GM06990 (cell line): ENCODE data around the gene MIER2.

ENCODE experiments used
- DNase-seq: peaks from one replicate; pipeline ENCODE4 v3.0.0-alpha.2; 2011; ENCODE audit not compliant: insufficient read length; ENCODE audit errors: extremely low read depth
- H3K27me3 ChIP-seq: replicated peaks from 2 replicates; pipeline ENCODE4 v1.6.0; 2011; ENCODE audit warnings: low read length; ENCODE audit not compliant: control insufficient read depth, insufficient read depth
- H3K36me3 ChIP-seq: 2 replicates; pipeline ENCODE4 v1.5.1; 2011; ENCODE audit warnings: low read length; ENCODE audit not compliant: control insufficient read depth, insufficient read depth
- H3K4me3 ChIP-seq: replicated peaks from 2 replicates; pipeline ENCODE4 v1.5.1; 2011; ENCODE audit warnings: low read depth, mild to moderate bottlenecking, control low read depth, low read length
- TF ChIP-seq, protein P1 (sequence below): IDR thresholded peaks from 2 replicates; pipeline ENCODE4 v1.5.1; 2011; ENCODE audit warnings: low read length, control low read depth, mild to moderate bottlenecking, inconsistent platforms; ENCODE audit not compliant: insufficient read depth, poor library complexity, severe bottlenecking

MIER2 gene

DNA sequence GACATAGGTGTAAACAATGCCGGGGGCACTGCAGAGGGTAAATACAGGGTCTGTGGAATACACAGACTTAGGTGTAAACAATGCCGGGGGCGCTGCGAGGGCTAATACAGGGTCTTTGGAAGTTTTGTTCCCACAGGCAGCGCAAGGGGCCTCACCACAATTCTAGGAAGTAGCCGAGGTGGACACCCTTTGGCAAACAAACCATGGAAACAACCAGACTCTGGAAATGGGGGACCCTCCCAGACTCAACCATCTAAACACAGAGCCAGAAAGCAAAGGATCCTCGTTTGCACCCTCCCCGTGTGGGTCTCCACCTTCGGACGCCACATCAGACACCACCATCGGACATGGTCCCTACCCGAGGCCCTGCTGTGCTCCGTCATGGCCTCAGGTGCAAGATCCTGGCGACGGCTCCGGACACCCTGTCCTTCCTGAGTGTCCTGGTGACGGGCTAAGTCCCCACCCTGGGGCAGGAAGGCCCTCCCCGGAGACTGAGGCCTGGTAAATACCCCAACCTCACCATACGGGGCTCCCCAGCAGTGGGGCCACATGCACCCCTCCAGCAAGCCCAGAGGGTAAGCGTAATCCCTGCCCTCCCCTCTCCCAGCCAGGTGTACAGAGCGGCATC is 36.7 kb downstream of the MIER2 start:
- TF ChIP-seq, protein P1, sequence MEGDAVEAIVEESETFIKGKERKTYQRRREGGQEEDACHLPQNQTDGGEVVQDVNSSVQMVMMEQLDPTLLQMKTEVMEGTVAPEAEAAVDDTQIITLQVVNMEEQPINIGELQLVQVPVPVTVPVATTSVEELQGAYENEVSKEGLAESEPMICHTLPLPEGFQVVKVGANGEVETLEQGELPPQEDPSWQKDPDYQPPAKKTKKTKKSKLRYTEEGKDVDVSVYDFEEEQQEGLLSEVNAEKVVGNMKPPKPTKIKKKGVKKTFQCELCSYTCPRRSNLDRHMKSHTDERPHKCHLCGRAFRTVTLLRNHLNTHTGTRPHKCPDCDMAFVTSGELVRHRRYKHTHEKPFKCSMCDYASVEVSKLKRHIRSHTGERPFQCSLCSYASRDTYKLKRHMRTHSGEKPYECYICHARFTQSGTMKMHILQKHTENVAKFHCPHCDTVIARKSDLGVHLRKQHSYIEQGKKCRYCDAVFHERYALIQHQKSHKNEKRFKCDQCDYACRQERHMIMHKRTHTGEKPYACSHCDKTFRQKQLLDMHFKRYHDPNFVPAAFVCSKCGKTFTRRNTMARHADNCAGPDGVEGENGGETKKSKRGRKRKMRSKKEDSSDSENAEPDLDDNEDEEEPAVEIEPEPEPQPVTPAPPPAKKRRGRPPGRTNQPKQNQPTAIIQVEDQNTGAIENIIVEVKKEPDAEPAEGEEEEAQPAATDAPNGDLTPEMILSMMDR: no peak
- no peaks in the 10 kb centered on the region for H3K27me3 ChIP-seq
- no peak for DNase-seq
- peaks cover 2% of the 10 kb centered on the region for H3K36me3 ChIP-seq
- no peak overlapping the region for H3K4me3 ChIP-seq

DNA sequence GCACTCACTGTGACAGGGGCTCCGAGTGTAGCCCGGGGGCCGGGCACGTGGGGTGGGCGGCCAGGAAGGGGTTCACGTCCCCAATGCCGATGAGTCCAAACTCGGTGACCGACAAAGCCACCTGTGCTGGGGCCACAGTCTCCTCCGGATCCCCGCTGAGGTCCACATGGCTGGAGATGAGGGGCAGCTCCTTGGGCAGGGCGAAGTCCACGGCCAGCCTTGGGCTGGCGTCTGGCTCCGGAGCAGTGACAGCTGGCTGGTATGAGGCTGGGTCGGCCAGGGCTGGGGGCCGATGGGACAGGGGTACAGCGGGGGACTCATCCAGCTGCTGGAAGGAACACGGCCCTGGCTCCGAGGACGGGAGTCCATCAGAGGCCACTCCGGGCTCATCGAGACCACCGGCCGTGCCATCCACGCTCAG is 37.5 kb downstream of the MIER2 start:
- no peaks in the 10 kb centered on the region for H3K27me3 ChIP-seq
- TF ChIP-seq, protein P1: no peak
- peaks cover 2% of the 10 kb centered on the region for H3K36me3 ChIP-seq
- DNase-seq: no peak
- no peak overlapping the region for H3K4me3 ChIP-seq

DNA sequence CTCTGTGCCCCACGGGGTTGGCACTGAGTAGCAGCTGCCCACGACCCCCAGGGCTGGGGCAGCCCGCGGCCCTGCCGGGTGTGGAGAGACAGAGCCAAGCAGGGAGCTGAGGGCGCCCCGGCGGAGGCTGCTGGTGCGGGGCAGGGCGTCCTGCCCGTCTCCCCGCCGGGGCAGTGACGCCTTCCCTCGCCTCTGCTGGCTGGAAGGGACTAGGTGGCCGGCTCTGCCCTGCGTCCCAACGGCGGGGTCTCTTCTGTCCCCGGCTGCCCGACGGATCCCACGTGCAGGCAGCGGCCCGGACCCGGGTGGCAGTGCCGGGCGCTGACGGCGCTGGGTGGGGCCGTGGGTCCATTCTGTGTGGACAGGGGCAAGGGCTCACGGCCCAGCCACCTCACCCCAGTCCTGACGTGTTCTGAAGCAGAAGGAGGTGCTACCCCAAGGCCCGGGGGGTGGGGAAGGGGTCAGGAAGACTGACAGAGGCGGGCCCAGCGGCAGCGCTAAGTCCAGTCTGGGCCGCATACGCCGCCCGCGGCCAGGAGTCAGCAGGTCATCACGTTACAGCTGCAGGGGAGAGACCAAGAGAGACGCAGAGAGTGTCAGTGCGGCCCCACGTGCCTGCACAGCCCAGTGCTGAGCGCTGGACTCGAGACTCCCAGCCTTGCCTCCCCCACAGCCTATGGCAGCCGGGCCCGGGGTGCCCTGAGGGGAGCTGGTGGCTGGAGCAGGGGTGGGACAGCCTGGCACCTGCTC is 38.3 kb downstream of the MIER2 start:
- no peak for DNase-seq
- H3K36me3 ChIP-seq: peaks cover 2% of the 10 kb centered on the region
- TF ChIP-seq, protein P1: no peak
- H3K4me3 ChIP-seq: no peak overlapping the region
- H3K27me3 ChIP-seq: no peaks in the 10 kb centered on the region

DNA sequence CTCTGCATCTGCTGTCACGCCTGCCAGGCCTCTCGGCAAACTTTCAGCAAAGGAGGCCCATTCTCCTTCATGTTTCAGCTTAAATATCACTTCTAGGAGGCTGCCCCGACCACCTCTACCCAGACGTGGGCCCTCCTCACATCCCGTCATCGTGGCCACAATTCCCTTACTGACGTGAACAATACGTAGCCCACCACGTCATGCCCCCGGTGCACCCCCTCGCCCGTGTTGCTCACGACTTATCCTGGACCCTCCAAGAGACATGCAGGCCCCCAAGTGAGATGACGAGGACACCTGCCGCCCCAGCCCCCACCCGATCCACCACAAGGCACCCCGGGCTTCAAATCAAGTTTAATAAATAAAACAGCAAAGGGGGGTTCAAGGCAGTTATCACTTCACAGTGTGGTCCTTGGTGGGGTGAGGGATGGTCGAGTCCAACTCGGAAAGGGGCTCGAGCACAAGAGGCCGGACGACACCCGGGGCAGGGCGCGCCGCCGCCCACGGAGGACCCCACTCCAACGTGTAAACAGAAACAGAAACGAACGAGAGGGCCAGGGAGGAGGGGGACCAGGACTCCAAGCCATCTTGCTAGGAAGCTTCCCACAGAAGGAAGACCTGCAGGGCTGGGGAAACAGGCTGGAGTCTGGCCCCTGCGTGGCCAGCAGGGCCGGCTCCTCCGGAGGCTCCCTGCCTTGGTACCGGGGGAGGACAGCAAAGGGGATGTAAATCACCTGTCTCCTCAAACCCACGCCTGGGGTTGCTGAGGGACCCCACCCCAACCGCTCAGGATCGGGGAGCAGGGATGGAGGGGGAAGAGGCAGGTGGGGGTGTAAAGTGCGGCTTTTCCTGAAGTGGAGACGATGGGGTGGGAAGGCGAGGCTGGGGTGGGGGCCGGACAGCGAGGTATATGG is 39.1 kb downstream of the MIER2 start:
- no peak overlapping the region for H3K4me3 ChIP-seq
- H3K36me3 ChIP-seq: peaks cover 2% of the 10 kb centered on the region
- no peak for DNase-seq
- no peaks in the 10 kb centered on the region for H3K27me3 ChIP-seq
- TF ChIP-seq, protein P1: no peak

DNA sequence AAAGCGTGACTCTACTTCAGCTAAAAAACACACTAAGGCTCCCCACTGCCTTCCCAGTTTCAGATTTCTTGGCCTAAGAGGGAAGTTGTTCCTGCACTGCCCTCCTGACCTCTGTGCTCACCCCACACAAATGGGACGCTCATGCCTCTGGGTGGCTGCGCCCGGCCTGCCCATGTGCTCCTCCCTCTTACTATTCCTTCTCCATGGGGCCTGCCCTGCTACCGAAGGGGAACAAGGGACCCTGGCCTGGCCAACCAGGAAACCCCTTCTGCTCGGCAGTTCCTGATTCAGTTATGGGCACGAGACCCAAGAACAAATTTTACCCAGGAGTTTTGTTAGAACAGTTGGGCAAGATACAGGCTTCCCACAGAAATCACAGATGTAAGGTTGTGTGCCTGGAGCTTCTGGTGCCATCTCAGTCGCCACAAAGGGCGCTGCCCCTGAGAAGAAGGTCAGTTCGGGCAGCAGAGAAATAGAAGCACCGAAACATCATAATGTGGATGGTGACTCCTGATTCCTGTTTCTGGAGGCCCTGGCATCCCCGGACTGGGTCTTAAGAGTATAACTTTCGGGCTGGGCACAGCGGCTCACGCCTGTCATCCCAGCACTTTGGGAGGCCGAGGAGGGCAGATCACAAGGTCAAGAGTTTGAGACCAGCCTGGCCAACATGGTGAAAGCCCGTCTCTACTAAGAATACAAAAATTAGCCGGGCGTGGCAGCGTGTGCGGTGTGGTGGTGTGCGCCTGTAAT is 47.9 kb downstream of the MIER2 start:
- no peak for DNase-seq
- no peaks in the 10 kb centered on the region for H3K36me3 ChIP-seq
- no peaks in the 10 kb centered on the region; the same call in 1 of the 2 replicates for H3K27me3 ChIP-seq
- TF ChIP-seq, protein P1: no peak
- H3K4me3 ChIP-seq: no peak overlapping the region
